ENCODE results near the gene PAXX.
"Not testable (repeated sequence)": the region's sequence is repeated elsewhere in the genome, so short reads cannot be mapped to it uniquely, and the experiment has no call there.

PAXX gene

GRCh38 chr9:137019891-137020683 is 27.9 kb downstream of the PAXX start:
- DNase-seq = no peak

- no peak for DNase-seq
These were observed 28.7 kb downstream of the PAXX start for GRCh38 chr9:137020771-137021567.

- no peak for DNase-seq
These were observed 29.4 kb downstream of the PAXX start for GRCh38 chr9:137021568-137021978.

DNA sequence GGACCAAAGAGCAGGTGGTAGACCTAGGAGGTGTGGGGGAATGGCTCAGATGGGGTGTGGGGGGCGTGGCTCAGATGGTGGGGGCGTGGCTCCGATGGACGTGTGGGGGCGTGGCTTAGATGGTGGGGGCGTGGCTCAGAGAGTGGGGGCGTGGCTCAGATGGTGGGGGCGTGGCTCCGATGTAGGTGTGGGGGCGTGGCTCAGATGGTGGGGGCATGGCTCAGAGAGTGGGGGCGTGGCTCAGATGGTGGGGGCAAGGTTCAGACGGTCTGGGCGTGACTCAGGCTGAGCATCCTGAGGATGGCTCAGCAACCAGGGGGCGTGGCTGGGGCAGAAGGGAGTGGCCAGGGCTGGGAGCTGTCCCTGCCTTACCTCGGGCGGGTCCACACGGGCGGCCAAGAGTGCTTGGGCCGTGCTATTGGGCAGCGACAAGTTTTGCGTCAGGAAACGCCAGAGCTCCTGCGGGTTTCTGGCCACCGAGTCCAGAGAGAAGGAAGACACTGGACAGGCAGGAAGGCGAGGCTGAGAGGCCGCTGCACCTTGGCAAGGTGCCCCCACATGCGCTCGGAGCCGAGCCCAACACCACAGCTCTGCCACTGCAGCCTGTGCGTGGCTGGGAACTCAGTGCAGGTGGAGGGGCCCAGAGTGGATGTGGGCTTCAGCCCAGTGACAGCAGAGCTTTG is 29.9 kb downstream of the PAXX start:
- DNase-seq = peak; percentile 84

GRCh38 chr9:137022662-137023008 is 30.4 kb downstream of the PAXX start:
- no peak for DNase-seq

- no peak for DNase-seq
These were observed 30.9 kb downstream of the PAXX start for GRCh38 chr9:137023157-137023556.

DNA sequence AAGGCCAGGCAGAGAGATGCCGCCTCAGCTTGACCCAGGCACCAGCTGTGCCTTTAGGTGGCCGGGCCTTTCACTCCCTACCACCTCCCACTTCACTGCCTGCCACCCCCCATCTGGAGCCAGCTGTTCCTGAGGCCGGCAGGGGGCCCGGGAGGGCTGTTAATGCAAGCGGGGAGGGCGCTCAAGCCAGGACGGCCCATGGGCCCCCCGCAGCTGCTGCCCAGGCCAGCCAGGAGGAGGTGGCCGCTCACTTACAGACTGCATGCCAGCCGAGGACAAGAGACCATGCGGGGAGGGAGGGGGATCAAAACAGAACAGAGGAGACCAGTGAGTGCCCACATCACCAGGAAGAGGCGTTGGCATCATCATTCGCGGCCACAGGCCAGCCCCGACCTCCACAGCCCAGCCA is 31.4 kb downstream of the PAXX start:
- no peak for DNase-seq

- DNase-seq = no peak
These were observed 33.3 kb downstream of the PAXX start for GRCh38 chr9:137025517-137025966.

DNA sequence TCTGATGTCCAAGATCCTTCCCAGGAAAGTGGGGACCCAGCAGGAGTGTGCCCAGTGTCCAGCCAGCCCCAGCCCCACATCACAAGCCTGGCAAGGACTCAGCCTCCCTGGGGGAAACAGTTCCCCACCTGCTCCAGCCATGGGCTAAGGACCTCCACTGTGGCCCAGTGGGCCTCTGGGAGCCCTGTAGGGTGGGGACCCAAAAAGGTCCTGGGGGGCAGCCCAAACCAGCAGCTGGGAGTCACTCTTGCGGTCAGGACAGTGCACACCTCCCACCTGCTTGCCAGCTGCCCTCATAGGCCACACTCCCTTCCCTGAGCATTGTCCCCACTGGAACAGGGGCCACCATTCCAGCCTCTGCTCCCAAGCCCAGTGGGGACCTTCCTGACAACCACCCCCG is 34.2 kb downstream of the PAXX start:
- DNase-seq = no peak

DNA sequence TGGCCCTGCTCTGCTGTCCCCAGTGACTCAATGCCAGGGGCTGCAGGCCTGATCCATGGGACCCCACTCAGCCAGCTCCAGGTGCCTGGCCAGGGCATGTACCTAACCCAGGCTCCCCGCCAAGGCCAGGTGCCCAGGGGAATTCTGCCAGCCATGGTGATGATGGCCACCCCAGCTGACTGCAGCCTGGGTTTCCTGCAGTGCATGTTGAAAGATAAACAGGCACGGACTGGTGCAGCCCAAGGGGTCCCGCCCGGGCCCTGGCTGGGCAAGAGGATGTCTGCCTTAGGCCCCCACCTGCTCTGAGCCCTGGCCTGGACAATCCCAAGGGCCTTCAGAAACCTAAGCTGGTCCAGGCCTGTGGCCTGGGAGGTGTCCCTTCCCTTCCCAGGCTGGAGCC is 34.6 kb downstream of the PAXX start:
- no peak for DNase-seq

DNA sequence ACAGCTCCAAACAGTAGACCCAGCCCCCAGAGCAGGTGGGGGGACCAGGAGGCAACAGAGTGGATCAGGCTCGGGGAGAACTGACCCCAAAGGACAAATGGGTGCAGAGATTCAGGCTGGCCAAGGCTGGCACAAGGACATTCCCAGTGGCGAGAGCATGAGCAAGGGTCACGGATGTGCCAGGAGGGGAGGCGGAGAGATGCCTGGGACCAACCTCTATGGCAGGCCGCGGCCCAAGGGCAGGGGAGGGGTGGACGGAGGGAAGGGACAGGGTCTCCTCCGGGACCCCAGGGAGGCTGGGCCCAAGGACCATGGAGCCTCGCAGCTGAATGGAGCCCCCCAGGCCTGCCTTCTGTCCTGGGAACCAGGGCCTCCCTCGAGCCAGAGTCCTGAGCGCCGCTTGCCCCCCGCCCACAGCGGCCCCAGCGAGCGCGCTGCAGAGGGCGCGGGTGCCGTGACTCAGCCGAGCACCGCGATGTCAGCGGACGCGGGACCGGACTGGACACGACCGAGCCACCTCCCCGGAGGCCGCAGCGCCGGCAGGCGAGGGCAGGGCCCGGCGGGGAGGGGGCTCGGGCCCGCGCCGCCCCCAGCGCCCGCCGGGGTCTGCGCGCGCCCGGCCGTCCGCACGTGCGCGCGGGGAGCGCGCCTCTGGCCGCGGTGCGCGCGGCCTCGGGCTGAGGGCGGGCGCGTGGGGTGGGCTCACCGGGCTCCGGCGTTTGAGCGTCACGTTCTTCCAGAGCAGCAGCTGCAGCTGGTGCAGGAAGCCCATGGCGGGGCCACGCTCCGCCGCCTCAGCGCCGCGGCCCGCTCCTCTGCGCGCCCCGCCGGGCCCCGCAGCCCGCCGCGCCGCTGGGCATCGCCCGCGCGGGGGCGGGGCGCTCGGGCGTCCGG is 35.4 kb downstream of the PAXX start, which contains the start of gene ABCA2:
Gene ABCA2 (minus strand): TSS at position 869 of the 894 bp plus-strand sequence. CDS start 97 bp downstream, at position 772.
- DNase-seq = no peak

DNA sequence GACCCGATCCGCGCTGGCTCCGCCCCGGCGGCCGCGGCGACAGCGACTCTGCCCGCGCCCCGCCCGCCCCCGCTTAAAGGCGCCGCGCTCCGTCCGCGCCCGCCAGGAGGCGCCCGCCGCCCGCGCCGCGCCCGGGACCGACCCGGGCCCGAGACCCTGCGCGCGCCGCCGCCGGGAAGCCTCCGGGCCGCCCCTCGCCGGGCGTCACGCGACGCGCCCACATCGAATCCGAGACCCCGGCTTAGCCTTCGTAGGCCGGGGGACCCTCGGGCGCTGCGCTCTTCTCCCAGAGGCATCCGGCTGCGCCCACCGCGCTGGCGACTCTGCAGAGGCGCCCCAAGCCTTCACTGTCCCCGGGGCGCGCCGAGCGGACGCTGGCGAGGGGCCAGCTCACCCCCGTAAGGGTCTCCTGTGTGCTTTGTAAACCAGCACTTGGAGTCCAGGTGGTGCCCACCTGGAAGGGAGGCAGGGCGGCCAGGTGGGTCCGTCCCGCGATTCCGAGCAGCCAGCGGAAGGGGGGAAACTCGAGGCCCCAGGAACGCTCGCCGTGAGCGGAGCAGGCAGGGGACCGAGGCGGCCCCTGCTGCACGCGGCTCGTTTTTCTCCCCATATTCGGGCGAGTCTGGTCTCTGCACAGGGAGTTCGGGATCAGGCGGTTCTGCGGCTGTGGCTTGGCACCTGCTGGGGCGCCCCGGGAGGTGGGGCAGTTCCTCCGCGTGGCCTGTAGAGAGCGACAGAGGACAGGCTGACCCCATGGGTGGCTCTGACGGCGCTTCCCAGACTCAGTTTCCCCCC is 36.2 kb downstream of the PAXX start:
- peak; percentile 73 to 78 for DNase-seq

- peak; percentile 86 to 89 for DNase-seq
These were observed 37.1 kb downstream of the PAXX start for GRCh38 chr9:137029058-137029936.

DNA sequence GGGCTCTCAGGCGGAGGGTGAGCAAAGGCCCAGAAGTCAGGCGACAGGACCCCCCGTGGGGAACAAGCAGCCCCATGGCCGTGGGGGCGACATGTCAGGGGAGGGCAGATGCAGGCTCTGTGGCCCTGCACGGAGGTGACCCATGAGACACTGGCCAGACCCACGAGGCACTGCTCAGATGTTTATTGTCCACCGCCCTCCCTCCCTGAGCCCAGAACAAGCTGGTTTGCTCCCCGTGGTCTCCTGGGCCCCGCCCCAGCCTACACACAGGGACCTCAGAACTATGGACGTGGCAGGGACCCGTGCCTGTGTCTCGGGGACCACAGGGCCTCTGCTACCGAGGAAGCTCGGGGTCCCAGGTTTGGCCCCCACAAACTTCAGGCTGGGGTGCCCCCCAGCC is 37.8 kb downstream of the PAXX start:
- peak in 1 of 2 experiments; percentile 25 for DNase-seq

DNA sequence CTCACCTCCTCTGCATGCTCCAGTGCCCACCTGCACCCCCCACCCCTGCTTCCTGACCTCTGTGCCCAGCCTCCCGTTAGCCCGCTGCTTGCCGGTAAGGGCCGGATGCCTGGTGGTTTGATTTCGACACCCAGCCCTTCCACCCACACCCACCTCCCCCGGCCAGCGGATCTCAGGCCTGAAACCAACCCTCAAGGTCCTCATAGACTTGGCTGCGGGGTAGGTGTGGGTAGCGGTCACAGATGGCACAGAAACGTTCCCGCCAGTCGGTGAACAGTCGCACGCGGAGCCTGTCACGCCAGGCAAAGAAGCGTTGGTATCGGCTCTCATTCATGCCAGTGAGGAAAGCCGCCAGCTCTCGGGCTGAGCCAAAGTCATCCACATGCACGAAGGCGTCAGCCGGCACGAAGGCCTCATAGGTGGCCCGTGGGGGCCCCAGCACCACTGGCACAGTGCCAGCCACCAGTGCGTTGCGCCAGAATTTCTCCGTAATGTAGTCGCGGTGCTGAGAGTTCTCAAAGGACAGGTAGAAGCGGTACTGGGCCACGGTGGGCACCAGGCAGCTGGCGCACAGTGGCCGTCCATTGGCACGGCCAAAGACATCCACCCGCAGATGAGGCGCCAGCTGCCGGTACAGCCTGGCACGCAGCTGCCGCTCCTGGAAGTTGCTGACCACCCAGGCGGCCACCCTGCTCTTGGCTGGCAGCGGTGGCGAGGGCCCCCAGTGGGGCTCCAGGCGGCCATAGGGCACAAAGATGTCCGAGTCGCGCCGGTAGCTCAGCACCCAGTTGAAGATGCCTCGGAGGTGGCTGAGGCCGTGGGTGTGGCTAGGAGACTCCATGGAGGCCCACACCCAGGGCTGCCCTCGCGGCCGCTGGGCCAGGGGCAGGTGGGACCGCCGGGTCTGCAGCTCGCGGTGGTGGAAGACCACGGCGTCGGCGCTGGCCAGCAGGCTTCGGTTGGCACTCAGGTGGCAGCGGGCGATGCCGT is 38.6 kb downstream of the PAXX start:
- DNase-seq = peak; percentile 71 to 77

- DNase-seq = peak; percentile 55 to 67
These were observed 39.9 kb downstream of the PAXX start, which contains the start of gene FUT7 for GRCh38 chr9:137031904-137032640. FUT7 (minus strand) TSS chr9:137032088; CDS start chr9:137031991, 97 bp downstream.

GRCh38 chr9:137032858-137033257 is 40.6 kb downstream of the PAXX start:
- DNase-seq = no peak

DNA sequence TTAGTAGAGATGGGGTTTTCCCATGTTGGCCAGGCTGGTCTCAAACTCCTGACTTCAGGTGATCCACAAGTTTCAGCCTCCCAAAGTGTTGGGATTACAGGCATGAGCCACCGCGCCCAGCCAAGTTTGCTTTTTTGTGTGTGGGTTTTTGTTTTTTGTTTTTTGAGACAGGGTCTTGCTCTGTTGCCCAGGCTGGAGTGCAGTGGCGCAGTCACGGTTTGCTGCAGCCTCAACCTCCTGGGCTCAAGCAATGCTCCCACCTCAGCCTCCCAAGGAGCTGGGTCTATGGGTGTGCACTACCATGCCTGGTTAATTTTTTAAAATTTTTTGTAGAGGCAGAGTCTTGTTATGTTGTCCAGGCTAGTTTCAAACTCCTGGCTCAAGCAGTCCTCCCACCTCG is 41.3 kb downstream of the PAXX start:
- not testable (repeated sequence) for DNase-seq
